K562 (cell line): ENCODE measurements around the gene ADGRB2. TPM values are rescaled to one million over a fixed set of nuclear protein-coding genes. Genes with fewer than 3 reads are reported as not detected.

Experiments used
- ATAC-seq: fragments of 200-7000 bp; cut with Tn5 transposase; 3 replicates; pipeline ENCODE4 v1.9.1; 2020; ENCODE audit warnings: moderate library complexity
- BruUV-seq: library from RNA; stranded (reverse); fragments of 400-500 nt; replicated peaks from 2 replicates; lab custom pipeline; 2021; lab: Mats Ljungman, UMichigan
- CTCF ChIA-PET: fragments of 300-600 bp; formaldehyde crosslinking; extraction: SDS; loops from one replicate; lab custom pipeline; 2021; ENCODE audit warnings: low intra/inter-chr PET ratio; lab: Yijun Ruan, JAX
- POLR2A ChIA-PET: fragments of 300-600, 350-650 bp; sonication (Branson Sonifier 250); formaldehyde crosslinking; extraction: SDS; loops from one replicate; lab custom pipeline; 2021; ENCODE audit warnings: antibody characterized with exemption, inconsistent platforms; lab: Yijun Ruan, JAX
- DNase-seq, 4 experiments: peaks; one replicate each; pipeline versions ENCODE4 v3.0.0 to v3.0.0-alpha.2; 2011 to 2018; ENCODE audit warnings: low spot score in 3 of 4, mixed read lengths in 3 of 4; ENCODE audit errors: extremely low read depth in 1 of 4
- FAIRE-seq: peaks from 2 replicates; lab custom pipeline; 2011; peaks lifted over from hg19 to GRCh38; lab: Jason Lieb, UNC
- H2AFZ ChIP-seq: 2 replicates; pipeline ENCODE4 v1.6.0; 2011; ENCODE audit warnings: low read depth, low read length, control low read depth, inconsistent platforms
- H3K27ac ChIP-seq: fragments of 200-600 bp; 3 replicates; pipeline ENCODE4 v1.8.0; 2011; ENCODE audit warnings: low read depth, mild to moderate bottlenecking, control low read depth, inconsistent platforms, low read length, moderate library complexity, mixed read lengths; ENCODE audit errors: extremely low read depth
- H3K27me3 ChIP-seq, 2 experiments: fragments of 300-600 bp in 1 of 2; 2 replicates in 1 of 2; 3 replicates in 1 of 2; pipeline versions ENCODE4 v1.6.0 to v1.8.0; 2011; ENCODE audit warnings: inconsistent platforms in 2 of 2, low read length in 2 of 2, mild to moderate bottlenecking in 1 of 2, mixed read lengths in 1 of 2, moderate library complexity in 1 of 2; ENCODE audit not compliant: control insufficient read depth in 2 of 2, insufficient read depth in 2 of 2
- H3K36me3 ChIP-seq: fragments of 300-600 bp; 3 replicates; pipeline ENCODE4 v1.8.0; 2011; ENCODE audit warnings: mild to moderate bottlenecking, low read length, inconsistent platforms; ENCODE audit not compliant: control insufficient read depth, insufficient read depth
- H3K4me1 ChIP-seq, 2 experiments: fragments of 200-600 bp in 1 of 2; replicated peaks in 1 of 2; 2 replicates in 1 of 2; 3 replicates in 1 of 2; pipeline versions ENCODE4 v1.5.1 to v1.8.0; 2011; ENCODE audit warnings: inconsistent platforms in 2 of 2, low read length in 2 of 2, mild to moderate bottlenecking in 1 of 2, mixed read lengths in 1 of 2, moderate library complexity in 1 of 2; ENCODE audit not compliant: control insufficient read depth in 2 of 2, insufficient read depth in 2 of 2
- H3K4me2 ChIP-seq: 2 replicates; pipeline ENCODE4 v1.6.1; 2011; ENCODE audit warnings: low read length, control low read depth, inconsistent platforms, mixed read lengths; ENCODE audit not compliant: insufficient read depth
- H3K4me3 ChIP-seq: fragments of 200-600 bp; sonication (generic), shearing (Covaris generic); 2 replicates; pipeline ENCODE4 v1.5.1; 2016; ENCODE audit warnings: control low read depth, inconsistent platforms
- H3K79me2 ChIP-seq: fragments of 200-600 bp; 3 replicates; pipeline ENCODE4 v1.8.0; 2011; ENCODE audit warnings: low read length, inconsistent platforms; ENCODE audit not compliant: control insufficient read depth, insufficient read depth
- H3K9ac ChIP-seq, 2 experiments: 2 replicates each; pipeline versions ENCODE4 v1.6.0 to v1.6.1; 2011; ENCODE audit warnings: low read depth in 2 of 2, low read length in 2 of 2, control low read depth in 1 of 2, inconsistent platforms in 1 of 2, mild to moderate bottlenecking in 1 of 2, mixed read lengths in 1 of 2; ENCODE audit not compliant: insufficient read depth in 1 of 2
- H3K9me1 ChIP-seq: one replicate; pipeline ENCODE4 v1.6.0; 2011; ENCODE audit warnings: inconsistent platforms, mild to moderate bottlenecking, low read length, moderate library complexity; ENCODE audit not compliant: control insufficient read depth, insufficient read depth
- H3K9me3 ChIP-seq: replicated peaks from 2 replicates; pipeline ENCODE4 v1.5.1; 2011; ENCODE audit warnings: low read depth, low read length, inconsistent platforms; ENCODE audit not compliant: control insufficient read depth, insufficient read depth
- H4K20me1 ChIP-seq: replicated peaks from 2 replicates; pipeline ENCODE4 v1.6.1; 2011; ENCODE audit warnings: low read length, inconsistent platforms, mixed read lengths; ENCODE audit not compliant: control insufficient read depth, insufficient read depth
- CREBBP ChIP-seq: IDR thresholded peaks from one replicate; pipeline ENCODE4 v1.6.1; 2012; ENCODE audit warnings: low read depth, mild to moderate bottlenecking, control low read depth, inconsistent platforms, low read length
- CREM ChIP-seq: IDR thresholded peaks from 2 replicates; pipeline ENCODE4 v1.6.1; 2014; ENCODE audit warnings: antibody characterized with exemption, low read depth
- DPF2 ChIP-seq: fragments of 450-650 bp; IDR thresholded peaks from 2 replicates; pipeline ENCODE4 v1.6.1; 2016
- HDAC8 ChIP-seq: fragments of 450-650 bp; IDR thresholded peaks from 2 replicates; pipeline ENCODE4 v1.6.1; 2016; ENCODE audit warnings: mild to moderate bottlenecking, missing genetic modification characterization, moderate library complexity, missing compliant biosample characterization
- KDM5B ChIP-seq: fragments of 200-600 bp; sonication (generic); IDR thresholded peaks from 2 replicates; pipeline ENCODE4 v1.6.1; 2012; ENCODE audit warnings: low read depth, mild to moderate bottlenecking, moderate library complexity, low read length, control low read depth, inconsistent platforms; ENCODE audit not compliant: insufficient replicate concordance
- KLF16 ChIP-seq: IDR thresholded peaks from 2 replicates; pipeline ENCODE4 v1.6.1; 2016; ENCODE audit warnings: antibody characterized with exemption
- KLF6 ChIP-seq: fragments of 250-450 bp; sonication (Bioruptor Pico); IDR thresholded peaks from 2 replicates; pipeline ENCODE4 v1.4.0; 2020; ENCODE audit warnings: mild to moderate bottlenecking, moderate library complexity, borderline replicate concordance
- MBD2 ChIP-seq: sonication (generic); IDR thresholded peaks from 2 replicates; pipeline ENCODE4 v1.6.1; 2016; ENCODE audit warnings: low read depth, borderline replicate concordance
- MEIS2 ChIP-seq: fragments of 450-650 bp; IDR thresholded peaks from 2 replicates; pipeline ENCODE4 v1.6.1; 2014; ENCODE audit warnings: mild to moderate bottlenecking; ENCODE audit not compliant: partially characterized antibody
- NCOA1 ChIP-seq: fragments of 450-650 bp; IDR thresholded peaks from 2 replicates; pipeline ENCODE4 v1.6.1; 2016; ENCODE audit warnings: low read depth
- NONO ChIP-seq, 2 experiments: fragments of 200-400 bp in 1 of 2; fragments of 450-650 bp in 1 of 2; formaldehyde crosslinking in 1 of 2; IDR thresholded peaks; 2 replicates each; pipeline ENCODE4 v1.6.1; 2017; ENCODE audit warnings: low read depth in 2 of 2, mild to moderate bottlenecking in 2 of 2, moderate library complexity in 2 of 2, low read length in 1 of 2
- PURB ChIP-seq: sonication (generic); formaldehyde crosslinking; IDR thresholded peaks from 2 replicates; pipeline ENCODE4 v1.9.0; 2021; ENCODE audit warnings: low read depth, mild to moderate bottlenecking, missing genetic modification reagents
- TAF1 ChIP-seq: IDR thresholded peaks from 2 replicates; pipeline ENCODE4 v1.6.1; 2011; ENCODE audit warnings: mild to moderate bottlenecking, low read length, moderate library complexity; ENCODE audit not compliant: insufficient read depth, control insufficient read depth, severe bottlenecking; ENCODE audit errors: extremely low read depth
- ZC3H8 ChIP-seq: fragments of 450-650 bp; IDR thresholded peaks from 2 replicates; pipeline ENCODE4 v1.6.1; 2017
- ZKSCAN8 ChIP-seq: fragments of 200-800 bp; sonication (Bioruptor generic); IDR thresholded peaks from 2 replicates; pipeline ENCODE4 v1.6.1; 2016; ENCODE audit warnings: missing genetic modification characterization, missing compliant biosample characterization
- ZNF384 ChIP-seq: IDR thresholded peaks from 2 replicates; pipeline ENCODE4 v1.6.1; 2012; ENCODE audit warnings: low read depth, low read length, improper control_type of control experiment
- ZNF395 ChIP-seq: fragments of 200-800 bp; sonication (Bioruptor generic); IDR thresholded peaks from 2 replicates; pipeline ENCODE4 v1.6.1; 2017; ENCODE audit warnings: missing genetic modification characterization, missing compliant biosample characterization
- WGBS: fragments of 100-300 bp; shearing (Covaris generic); methylation state at CpG from one replicate; pipeline ENCODE4 v1.1.6; 2016; ENCODE audit warnings: low coverage, mixed read lengths; ENCODE audit not compliant: insufficient coverage; ENCODE audit errors: missing lambda C conversion rate; 5-methylcytosine and 5-hydroxymethylcytosine counted together
- in situ Hi-C: fragments of 300-500 bp; cut with MboI; formaldehyde crosslinking; loops from 4 replicates; pipeline ENCODE4 v1.15.0; 2018; ENCODE audit warnings: inconsistent platforms, mixed read lengths
- intact Hi-C: fragments of 100-400 bp; cut with micrococcal nuclease; formaldehyde crosslinking; loops from 2 replicates; pipeline ENCODE4 v1.14.2; 2022
- polyA plus RNA-seq, 8 experiments: library from polyadenylated mRNA; depleted of rRNA in 4 of 8; stranded (reverse) in 5 of 8; unstranded in 3 of 8; fragments of >200 nt; fragmentation: Nextera tagmentation in 2 of 8; fragmentation: Illumina TruSeq in 1 of 8; extraction: Ambion mirVana in 2 of 8; extraction: Trizol in 1 of 8; gene quantifications; 2 replicates each; pipeline versions ENCODE4 v1.2.1 to v1.2.3, GENCODE V29; 2011 to 2014; ENCODE audit warnings: inconsistent platforms in 1 of 8, missing spikeins in 1 of 8
- total RNA-seq, 7 experiments: library from RNA; depleted of rRNA in 6 of 7; stranded (reverse); fragments of >200 nt in 6 of 7; fragmentation: Illumina TruSeq in 2 of 7; extraction: Trizol in 2 of 7; gene quantifications; 2 replicates each; pipeline versions ENCODE4 v1.2.1 to v1.2.3, GENCODE V29; 2011 to 2021; ENCODE audit warnings: low replicate concordance in 1 of 7
- TF ChIP-seq, protein P1 (sequence below), 2 experiments: IDR thresholded peaks in 1 of 2; conservative IDR thresholded peaks in 1 of 2; 2 replicates each; pipeline ENCODE4 v1.6.1; 2016; ENCODE audit warnings: low read depth in 2 of 2, mild to moderate bottlenecking in 1 of 2, missing compliant biosample characterization in 1 of 2, missing genetic modification characterization in 1 of 2, moderate library complexity in 1 of 2

Gene ADGRB2
- total and polyA plus RNA-seq, 9 of the 15 experiments (the other 6 are each of a cell fraction or from before 2014, with no cell fraction given): 0.04 to 0.23 (median 0.20) TPM; not detected in 2

DNA sequence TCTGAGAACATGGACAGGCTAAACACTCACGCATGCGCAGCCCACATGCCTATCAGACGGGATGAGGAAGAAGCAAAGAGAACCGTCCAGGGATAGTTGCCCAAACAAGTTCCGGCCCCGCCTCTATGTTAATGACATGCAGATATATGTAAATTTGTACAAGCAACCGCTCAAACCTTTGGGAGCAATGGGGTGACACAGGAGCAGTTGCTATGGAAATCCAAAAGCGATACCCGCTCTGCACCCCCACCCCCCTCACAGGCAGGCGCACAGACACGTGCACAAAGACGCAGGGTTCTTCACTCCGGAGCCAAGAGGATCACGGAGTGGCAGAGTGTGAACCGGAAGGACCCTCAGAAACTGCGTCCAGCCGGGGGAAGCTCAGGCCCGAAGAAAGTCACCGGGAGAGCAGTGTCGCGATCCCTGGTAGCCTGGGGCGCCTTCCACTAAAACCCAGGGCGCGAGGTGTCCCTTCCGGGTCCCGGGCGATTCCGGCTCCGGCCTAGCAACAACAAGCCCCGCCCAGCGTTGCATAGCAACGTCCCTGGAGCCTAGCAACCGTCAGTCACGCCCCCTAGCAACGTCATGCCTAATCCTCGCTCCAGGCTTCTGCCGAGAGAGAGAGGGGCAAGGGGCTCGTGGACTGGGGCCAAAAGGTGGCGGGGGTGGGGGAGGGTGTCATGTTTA, 24.1 kb upstream of the ADGRB2 start:
- peaks cover 4% of the 10 kb centered on the region for H4K20me1 ChIP-seq
- peaks cover 9 to 29% of the 10 kb centered on the region in 2 experiments; a peak in 4 of 5 replicates for H3K4me1 ChIP-seq
- ChIA-PET POLR2A (interaction anchor here (0.5 to 1.5 kb wide), 13 partner anchors 8 to 285 kb away, joined by 3 to 9 read pairs (median 4); partner anchors contain the start of genes KHDRBS1 and PEF1), CTCF (interaction anchor here (0.6 to 3.1 kb wide), 7 partner anchors 23 to 604 kb away, joined by 3 to 48 read pairs (median 7); no protein-coding TSS in a partner anchor)
- ATAC-seq (peak; percentile 89), FAIRE-seq (peak; percentile 98), DNase-seq (peak; percentile 96 to 97 (median 96))
- H3K79me2 ChIP-seq: no peaks in the 10 kb centered on the region
- BruUV-seq: TSS peak; percentile 93
- H3K4me2 ChIP-seq: peak overlapping the region; percentile 96
- under 1% methylated on average over 38 of the region's 39 CpGs for WGBS
- H3K9me1 ChIP-seq: peaks cover 4% of the 10 kb centered on the region
- H3K4me3 ChIP-seq: peak overlapping the region; percentile 57
- intact Hi-C loops: loop anchor here (2.0 to 10.0 kb wide), 3 partner anchors 73 to 277 kb away; no protein-coding TSS in a partner anchor
- H3K9ac ChIP-seq: peak overlapping the region; percentile 93 to 95
- peak overlapping the region; percentile 100 for H2AFZ ChIP-seq
- peaks cover 10 to 37% of the 10 kb centered on the region in 2 experiments for H3K27me3 ChIP-seq
- peak overlapping the region; percentile 89 for H3K27ac ChIP-seq
- no peaks in the 10 kb centered on the region for H3K36me3 ChIP-seq
- in situ Hi-C loops: no loop called here
- H3K9me3 ChIP-seq: no peaks in the 10 kb centered on the region
- TF ChIP-seq NONO (IDR thresholded peaks at IDR 0.05; ENCODE audit: low read depth in 2 of 2, low read length in 1 of 2): peak in 1 of 2 experiments; percentile 58; a peak in 1 of 4 replicates
- no peak for TF ChIP-seq CREBBP
- peak; percentile 37 for TF ChIP-seq TAF1
- no peak for TF ChIP-seq PURB (CRISPR knock-in tag)
- TF ChIP-seq KDM5B: peak; percentile 78
- no peak for TF ChIP-seq ZKSCAN8 (CRISPR knock-in tag)
- no peak for TF ChIP-seq KLF16
- peak; percentile 55 for TF ChIP-seq NCOA1
- TF ChIP-seq KLF6: no peak
- TF ChIP-seq MEIS2: peak; percentile 90
- TF ChIP-seq, protein P1, sequence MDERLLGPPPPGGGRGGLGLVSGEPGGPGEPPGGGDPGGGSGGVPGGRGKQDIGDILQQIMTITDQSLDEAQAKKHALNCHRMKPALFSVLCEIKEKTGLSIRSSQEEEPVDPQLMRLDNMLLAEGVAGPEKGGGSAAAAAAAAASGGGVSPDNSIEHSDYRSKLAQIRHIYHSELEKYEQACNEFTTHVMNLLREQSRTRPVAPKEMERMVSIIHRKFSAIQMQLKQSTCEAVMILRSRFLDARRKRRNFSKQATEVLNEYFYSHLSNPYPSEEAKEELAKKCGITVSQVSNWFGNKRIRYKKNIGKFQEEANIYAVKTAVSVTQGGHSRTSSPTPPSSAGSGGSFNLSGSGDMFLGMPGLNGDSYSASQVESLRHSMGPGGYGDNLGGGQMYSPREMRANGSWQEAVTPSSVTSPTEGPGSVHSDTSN (CRISPR knock-in tag; IDR thresholded peaks at IDR 0.05; ENCODE audit: low read depth): peak; percentile 86
- TF ChIP-seq, protein P1 (tag; conservative IDR thresholded peaks at IDR 0.05; ENCODE audit: low read depth): peak; percentile 92
- TF ChIP-seq ZNF384: no peak
- no peak for TF ChIP-seq ZNF395 (CRISPR knock-in tag)
- TF ChIP-seq HDAC8 (tag): no peak
- TF ChIP-seq CREM: peak; percentile 67
- no peak for TF ChIP-seq ZC3H8
- TF ChIP-seq DPF2: no peak; the same call in 1 of the 2 replicates
- TF ChIP-seq MBD2: 0 out of 2 replicates have a peak, but pooled peaks have one; percentile 36
